GM10266 (cell line): ENCODE results near the gene TPM4.
"Not testable (repeated sequence)": the region's sequence is repeated elsewhere in the genome, so short reads cannot be mapped to it uniquely, and the experiment has no call there.

Experiments
- DNase-seq: peaks from one replicate; pipeline ENCODE4 v3.0.0; 2012; ENCODE audit errors: extremely low spot score
- TF ChIP-seq, protein P1 (sequence below): IDR thresholded peaks from 2 replicates; pipeline ENCODE4 v1.5.1; 2012; ENCODE audit warnings: mild to moderate bottlenecking, low read depth; ENCODE audit not compliant: control insufficient read depth, insufficient read depth; ENCODE audit errors: missing control alignments

Gene TPM4

DNA sequence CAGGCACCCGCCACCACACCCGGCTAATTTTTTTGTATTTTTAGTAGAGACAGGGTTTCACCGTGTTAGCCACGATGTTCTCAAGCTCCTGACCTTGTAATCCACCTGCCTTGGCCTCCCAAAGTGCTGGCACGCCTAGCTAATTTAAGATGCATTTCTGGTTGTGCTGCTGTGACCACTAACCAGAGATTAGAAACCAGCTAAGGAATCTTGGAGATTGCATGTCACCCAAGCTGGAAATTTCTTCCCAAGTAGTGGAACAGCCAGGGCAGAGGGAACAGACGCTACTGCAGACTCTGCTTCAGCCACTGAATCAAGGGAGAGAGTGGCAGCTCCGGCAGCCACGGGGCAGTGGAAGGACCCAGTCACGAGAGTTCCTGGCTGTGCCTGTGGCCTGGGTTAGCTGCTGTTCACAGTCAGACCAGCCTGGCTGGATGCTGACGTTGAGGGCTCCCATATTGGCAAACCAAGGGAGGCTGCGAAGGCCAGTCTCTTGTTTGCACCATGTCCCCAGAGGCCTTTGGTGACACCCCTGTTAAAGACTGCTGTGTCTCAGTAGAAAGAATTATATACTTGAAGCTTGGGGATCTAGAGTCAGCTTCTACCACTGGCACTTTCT is 7.9 kb downstream of the TPM4 start:
- TF ChIP-seq, protein P1, sequence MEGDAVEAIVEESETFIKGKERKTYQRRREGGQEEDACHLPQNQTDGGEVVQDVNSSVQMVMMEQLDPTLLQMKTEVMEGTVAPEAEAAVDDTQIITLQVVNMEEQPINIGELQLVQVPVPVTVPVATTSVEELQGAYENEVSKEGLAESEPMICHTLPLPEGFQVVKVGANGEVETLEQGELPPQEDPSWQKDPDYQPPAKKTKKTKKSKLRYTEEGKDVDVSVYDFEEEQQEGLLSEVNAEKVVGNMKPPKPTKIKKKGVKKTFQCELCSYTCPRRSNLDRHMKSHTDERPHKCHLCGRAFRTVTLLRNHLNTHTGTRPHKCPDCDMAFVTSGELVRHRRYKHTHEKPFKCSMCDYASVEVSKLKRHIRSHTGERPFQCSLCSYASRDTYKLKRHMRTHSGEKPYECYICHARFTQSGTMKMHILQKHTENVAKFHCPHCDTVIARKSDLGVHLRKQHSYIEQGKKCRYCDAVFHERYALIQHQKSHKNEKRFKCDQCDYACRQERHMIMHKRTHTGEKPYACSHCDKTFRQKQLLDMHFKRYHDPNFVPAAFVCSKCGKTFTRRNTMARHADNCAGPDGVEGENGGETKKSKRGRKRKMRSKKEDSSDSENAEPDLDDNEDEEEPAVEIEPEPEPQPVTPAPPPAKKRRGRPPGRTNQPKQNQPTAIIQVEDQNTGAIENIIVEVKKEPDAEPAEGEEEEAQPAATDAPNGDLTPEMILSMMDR: no peak
- no peak for DNase-seq

DNA sequence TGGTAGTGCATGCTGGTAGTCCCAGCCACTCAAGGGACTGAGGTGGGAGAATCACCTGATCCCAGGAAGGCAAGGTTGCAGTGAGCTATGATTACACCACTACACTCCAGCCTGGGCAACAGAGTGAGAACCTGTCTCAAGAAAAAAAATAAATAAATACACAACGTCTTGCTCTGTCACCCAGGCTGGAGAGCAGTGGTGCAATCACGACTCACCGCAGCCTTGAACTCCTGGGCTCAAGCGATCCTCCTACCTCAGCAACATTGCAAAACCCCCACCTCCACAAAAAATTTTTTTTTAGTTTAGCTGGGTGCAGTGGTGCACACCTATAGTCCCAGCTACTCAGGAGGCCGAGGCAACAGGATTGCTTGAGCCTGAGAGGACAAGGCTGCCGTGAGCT is 8.8 kb downstream of the TPM4 start:
- DNase-seq: no peak
- TF ChIP-seq, protein P1: no peak

DNA sequence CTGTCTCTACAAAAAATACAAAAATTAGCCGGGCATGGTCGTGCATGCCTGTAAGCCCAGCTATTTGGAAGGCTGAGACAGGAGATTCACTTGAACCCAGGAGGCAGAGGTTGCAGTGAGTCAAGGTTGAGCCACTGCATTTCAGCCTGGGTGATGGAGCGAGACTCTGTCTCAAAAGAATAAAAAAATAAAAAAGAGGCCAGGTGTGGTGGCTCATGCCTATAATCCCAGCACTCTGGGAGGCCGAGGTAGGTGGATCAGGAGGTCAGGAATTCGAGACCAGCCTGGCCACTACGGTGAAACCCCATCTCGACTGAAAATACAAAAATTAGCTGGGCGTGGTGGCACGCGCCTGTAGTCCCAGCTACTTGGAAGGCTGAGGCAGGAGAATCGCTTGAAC is 11.1 kb downstream of the TPM4 start:
- not testable (repeated sequence) for DNase-seq

DNA sequence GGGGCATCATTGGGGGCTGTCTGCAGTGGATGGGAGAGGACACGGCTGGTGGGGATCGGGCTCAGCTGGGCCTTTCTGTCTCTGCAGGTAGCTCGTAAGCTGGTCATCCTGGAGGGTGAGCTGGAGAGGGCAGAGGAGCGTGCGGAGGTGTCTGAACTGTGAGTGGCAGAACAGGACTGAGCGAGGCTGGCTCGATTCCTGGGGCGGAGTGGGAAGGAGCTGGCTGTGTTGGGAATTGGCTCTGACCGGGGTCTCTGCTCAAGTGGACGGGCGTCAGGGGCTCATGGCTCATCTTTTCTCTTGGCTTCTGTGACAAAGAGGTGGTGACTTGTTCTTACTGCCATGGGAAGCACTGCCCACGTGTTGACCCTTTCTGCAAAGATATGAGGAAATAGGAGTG is 11.6 kb downstream of the TPM4 start:
- TF ChIP-seq, protein P1: no peak
- no peak for DNase-seq

DNA sequence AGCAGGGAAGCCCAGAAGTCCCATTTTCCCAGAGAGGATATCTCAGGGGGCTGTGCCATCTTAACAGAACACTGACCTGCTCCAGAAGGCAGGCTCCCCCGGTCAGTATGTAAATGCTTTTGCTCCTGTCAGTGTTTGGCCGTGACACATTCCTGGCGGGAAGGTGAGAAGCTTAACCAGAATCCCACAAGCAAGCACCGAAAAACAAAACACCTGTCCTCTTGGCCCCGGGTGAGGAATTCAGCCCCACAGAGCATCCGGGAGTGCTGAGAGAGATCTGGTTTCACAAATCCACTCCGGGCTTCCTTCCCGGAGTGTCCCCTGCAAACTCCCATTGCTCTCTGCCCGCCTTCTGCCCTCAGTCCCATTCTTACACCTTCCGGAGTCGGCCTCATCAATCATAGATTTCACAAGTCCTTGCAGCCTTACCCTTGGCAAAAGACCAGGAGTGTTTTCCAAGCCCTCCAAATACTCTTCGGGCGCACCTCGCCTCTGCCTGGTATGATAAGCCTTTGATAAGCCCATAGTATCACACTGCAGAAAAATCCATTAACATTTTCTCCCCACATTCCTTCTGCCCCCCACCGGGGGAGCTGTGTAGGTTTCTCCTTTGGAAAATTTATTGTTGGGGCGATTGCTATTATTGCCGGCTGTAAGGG is 12.2 kb downstream of the TPM4 start:
- TF ChIP-seq, protein P1: no peak
- DNase-seq: no peak

DNA sequence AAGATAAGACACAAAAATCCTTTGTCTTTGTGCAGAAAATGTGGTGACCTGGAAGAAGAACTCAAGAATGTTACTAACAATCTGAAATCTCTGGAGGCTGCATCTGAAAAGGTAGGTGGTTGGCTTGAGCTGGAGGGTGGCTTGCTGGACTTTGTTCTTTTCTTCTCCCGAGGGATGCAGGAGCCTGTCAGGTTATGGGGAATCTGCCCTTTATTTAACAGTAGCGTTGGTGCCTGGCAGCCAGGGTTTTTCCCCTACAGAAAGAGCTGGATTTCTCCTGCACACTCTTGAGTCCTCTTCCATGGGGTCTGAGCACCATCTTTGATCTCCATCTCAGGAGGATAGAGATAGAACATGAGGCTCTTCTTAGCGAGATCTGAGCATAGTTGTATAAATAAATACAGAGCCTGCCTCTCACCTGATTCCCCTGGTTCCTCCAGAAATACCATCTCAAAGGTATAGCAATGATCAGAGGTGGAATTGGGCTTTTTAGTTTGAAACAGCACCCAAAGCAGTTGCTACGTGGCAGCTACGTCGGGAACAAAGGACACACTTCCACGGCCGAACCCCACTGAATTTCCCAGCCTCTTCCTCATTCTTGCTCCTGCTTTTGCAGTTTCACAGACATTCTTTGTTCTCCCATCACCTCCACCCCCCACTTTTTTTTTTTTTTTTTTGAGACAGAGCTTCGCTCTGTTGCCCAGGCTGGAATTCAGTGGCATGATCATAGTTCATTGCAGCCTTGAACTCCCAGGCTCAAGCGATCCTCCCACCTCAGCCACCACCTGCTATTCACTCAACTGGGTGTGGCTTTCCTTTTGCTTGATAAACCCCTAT is 12.9 kb downstream of the TPM4 start:
- TF ChIP-seq, protein P1: no peak
- no peak for DNase-seq

DNA sequence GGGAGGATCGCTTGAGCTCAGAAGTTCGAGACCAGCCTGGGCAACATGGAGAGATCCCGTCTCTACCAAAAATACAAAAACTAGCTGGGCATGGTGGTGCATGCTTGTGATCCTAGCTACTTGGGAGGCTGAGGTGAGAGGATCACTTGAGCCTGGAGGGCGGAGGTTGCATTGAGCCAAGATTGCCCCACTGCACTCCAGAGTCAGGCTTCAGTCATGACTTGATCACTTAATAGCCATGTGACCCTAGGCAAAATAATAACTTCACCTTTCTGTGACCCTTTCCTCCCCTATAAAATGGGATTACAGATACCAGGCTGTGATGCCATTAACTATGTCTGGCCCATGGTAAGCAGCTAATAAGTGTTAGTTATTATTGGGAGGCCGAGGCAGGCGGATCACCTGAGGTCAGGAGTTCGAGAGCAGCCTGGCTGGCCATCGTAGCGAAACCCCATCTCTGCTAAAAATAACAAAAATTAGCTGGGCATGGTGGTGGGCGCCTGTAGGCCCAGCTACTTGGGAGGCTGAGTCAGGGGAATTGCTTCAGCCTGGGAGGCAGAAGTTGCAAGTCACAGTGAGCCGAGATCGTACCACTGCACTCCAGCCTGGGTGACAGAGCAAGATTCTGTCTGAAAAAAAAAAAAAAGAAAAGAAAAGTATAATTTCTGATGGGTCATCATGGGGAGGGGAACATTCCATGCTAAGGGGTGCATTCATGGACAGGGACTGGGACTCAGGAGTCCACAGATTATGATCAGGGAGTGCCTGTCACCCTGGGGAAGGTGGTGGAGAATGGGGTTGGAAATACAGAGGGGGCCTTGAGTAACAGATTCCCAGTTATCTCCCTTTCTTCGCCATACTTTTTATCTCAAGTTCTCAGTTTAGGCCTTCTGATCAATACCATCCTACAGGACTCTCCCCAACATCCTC is 15.5 kb downstream of the TPM4 start:
- TF ChIP-seq, protein P1: no peak
- DNase-seq: no peak
